GM19324 (cell line): ENCODE results near the gene ZNF160.
"Not testable (repeated sequence)": the region's sequence is repeated elsewhere in the genome, so short reads cannot be mapped to it uniquely, and the experiment has no call there.

Experiments used
- ATAC-seq: cut with Tn5 transposase; IDR thresholded peaks from one replicate; pipeline ENCODE4 v1.9.1; 2021; ENCODE audit warnings: mild to moderate bottlenecking, moderate library complexity; ENCODE audit not compliant: unreplicated experiment, low FRiP score

The ZNF160 gene

DNA sequence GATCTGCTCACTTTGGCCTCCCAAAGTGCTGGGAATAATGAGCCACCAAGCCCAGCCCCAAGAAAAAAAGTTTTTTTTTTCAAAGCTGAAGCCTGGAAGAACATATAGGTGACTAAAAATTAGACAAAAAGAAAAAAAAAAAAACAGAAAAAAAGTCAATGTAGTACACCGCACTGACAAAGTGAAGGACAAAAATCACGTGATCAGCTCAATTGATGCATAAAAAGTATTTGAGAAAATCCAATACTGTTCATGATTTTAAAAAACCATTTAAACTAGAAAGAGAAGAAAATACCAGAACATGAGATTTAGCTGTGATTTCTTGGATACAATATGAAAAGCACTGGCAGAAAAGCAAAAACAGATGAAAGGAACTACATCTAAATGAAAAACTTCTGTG is 69.2 kb downstream of the ZNF160 start:
- ATAC-seq, result no peak

DNA sequence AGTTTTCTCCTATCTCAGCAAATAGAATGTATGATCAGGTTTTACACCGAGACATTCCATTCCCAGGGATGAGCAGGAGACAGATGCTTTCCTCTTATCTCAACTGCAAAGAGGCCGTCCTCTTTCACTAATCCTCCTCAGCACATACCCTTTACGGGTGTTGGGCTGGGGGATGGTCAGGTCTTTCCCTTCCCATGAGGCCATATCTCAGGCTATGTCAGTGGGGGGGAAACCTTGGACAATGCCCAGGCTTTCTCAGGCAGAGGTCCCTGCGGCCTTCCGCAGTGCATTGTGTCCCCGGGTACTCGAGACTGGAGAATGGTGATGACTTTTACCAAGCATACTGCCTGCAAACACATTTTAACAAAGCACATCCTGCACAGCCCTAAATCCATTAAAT is 74.9 kb downstream of the ZNF160 start:
- ATAC-seq, result not testable (repeated sequence)

DNA sequence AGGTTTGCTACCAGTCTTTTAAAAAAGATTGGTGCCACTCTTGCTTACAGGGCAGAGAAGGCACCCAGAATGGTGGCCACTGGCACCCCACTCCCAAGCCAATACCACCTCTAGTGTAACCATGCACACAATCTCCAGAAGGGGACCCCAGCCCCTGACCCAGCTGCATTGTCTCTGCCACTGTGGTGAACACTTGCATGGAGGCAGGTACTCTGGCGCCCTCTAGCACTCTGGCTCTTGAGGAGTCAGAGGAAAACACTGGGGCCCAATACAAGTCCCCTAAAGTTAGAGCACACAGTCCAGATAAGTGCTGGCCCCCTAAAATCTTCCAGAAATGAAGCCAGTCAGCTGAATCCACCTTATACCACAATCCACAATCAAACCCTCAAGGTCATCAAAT is 83.5 kb downstream of the ZNF160 start:
- ATAC-seq, result no peak
